Purkinje cell (primary cell): ENCODE results near the gene RP9. TPM values are rescaled to one million over a fixed set of nuclear protein-coding genes. Genes with fewer than 3 reads are reported as not detected.

ENCODE experiments used
- polyA plus RNA-seq: library from polyadenylated mRNA; unstranded; fragments of >200 nt; fragmentation: Nextera tagmentation; gene quantifications from 2 replicates; pipeline ENCODE4 v1.2.1, GENCODE V29; 2014

Gene RP9, protein sequence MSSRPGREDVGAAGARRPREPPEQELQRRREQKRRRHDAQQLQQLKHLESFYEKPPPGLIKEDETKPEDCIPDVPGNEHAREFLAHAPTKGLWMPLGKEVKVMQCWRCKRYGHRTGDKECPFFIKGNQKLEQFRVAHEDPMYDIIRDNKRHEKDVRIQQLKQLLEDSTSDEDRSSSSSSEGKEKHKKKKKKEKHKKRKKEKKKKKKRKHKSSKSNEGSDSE
- polyA plus RNA-seq = 19.5 and 21.5 TPM in 2 replicates

DNA sequence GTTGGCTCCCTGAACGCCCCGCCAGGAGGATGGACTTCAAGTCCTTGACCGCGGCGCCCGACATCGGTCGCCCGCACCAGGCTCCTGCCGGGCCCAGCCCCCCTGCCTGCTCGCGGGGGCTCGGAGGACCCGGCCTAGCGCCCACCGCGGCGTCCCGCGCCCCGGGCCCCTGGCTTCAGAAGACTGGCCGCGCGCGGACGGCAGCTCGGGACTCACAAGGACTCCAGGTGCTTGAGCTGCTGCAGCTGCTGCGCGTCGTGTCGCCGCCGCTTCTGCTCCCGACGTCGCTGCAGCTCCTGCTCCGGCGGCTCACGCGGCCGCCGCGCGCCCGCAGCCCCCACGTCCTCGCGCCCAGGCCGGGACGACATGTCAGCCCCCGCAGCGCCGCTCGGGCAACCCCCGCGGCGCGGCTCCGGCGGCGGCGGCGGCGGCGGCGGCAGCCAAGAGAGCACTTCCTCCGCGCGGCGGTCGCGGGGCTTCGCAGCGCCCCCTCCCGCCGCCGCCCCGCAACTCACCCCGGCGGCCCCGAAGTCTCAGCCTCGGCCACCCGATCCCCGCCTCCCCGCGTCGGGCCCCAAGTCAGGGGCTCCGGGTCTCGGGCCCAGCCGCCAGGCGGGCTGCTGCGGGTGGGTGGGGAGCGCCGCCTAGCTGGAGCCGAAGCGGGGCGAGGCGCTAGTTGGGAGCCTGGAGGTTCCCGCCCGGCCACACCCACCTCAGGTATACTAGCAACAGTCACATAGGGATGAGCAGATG lies at the start of gene RP9:
RP9 (minus strand) TSS at position 400 of the 753 bp plus-strand sequence; CDS start at position 368, 32 bp downstream.

DNA sequence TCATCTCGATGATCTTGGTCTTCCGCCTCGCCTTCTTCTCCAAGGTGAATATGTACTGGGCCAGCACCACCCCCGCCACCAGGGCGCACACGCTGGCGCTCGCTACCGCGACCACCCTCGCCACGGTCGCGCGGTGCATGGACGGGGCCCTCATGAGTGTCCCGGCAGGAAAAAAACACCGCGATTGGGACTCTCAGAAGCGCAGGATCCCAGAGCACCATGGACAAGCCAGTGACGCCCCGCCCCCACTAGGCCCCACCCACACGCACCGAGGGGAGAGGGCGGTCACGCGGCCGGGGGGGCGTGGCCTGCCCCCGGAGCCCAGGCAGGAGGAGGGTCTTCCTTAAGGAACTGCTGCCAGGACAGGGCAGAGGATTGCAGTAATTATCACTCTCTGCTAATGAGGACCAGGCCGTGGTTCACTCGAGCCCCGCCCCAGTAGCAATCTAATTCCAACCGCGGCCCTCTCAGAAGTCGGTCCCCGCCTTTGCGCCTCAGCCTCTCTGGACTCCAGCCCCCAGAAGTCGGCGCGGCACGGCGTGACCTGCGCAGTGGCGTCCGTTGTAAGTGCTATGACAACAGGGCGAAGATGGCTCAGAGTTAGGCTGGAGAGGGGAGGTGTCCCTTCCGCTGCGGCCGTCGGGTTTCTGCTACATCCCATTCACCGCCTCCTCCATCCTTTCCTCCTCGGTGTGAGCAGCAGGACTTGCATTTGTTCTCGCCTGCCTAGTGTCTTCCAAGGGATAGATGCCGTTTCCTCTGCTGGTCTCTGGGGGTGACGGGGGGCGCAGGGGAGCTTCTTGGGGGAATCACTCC lies 20.0 kb upstream of the RP9 start, which contains the start of gene BBS9:
BBS9 (plus strand) TSS at position 575 of the 816 bp plus-strand sequence. CDS start 16,689 bp downstream, outside the sequence.

DNA sequence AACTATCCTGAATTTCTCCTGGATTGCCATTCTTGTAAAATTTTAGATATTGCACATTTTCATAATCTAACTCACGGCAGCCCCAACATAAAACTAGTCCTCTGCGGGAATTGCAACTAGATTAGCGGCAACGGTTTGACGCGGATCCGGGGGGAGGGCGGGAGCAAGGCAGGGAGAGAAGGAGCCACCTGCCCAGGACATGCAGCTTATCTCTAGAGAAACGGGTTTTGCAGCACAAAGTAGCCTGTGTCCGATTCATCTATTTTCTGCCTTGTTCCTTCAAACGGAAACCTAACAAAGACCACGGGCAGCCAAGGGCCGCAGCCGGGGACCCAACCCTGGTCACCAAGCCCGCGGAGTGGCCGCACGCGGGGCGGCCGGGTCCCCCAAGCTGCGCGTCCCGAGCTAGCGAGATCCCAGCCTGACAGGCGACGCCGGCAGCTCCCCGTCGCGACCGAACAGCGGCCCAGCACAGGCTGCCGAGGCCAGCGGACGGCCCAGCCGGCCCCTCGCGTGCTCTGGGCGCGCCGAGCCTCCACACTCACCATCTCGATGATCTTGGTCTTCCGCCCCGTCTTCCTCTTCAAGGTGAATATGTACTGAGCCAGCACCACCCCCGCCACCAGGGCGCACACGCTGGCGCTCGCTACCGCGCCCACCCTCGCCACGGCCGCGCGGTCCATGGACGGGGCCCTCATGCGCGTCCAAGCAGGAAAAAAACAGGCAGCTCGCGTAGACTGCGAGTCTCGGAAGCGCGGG lies 47.0 kb downstream of the RP9 start, which contains the start of gene NT5C3A:
NT5C3A (minus strand) TSS at position 754 of the 759 bp plus-strand sequence; CDS start at position 683, 71 bp downstream.

Other genes starting within 250 kb of the RP9 start
- 41.8 and 46.7 TPM in 2 replicates for gene KBTBD2, start 217.6 kb downstream of the RP9 start, polyA plus RNA-seq
- 87.0 and 97.6 TPM in 2 replicates for gene FKBP9, start 152.0 kb downstream of the RP9 start, polyA plus RNA-seq
- 64.4 and 70.5 TPM in 2 replicates for gene NT5C3A, start 46.6 kb downstream of the RP9 start, polyA plus RNA-seq
- 7.3 and 9.2 TPM in 2 replicates for gene BBS9, start 20.2 kb upstream of the RP9 start, polyA plus RNA-seq